ENCODE measurements around the gene MPRIP.
A peak's percentile ranks its signal among the peaks of the same experiment; 100 is the strongest.

Gene MPRIP

GRCh38 chr17:17137731-17138585 is 95.7 kb downstream of the MPRIP start:
- no peak overlapping the region for H3K4me3 ChIP-seq
- no peak for TF ChIP-seq CTCF (IDR thresholded peaks at IDR 0.05)
- no peak for DNase-seq (ENCODE audit: low spot score)
- H3K27ac ChIP-seq = no peak overlapping the region

- Histone ChIP-seq H3K4me3 (no peak overlapping the region), H3K27ac (peak overlapping the region in 1 of 2 donors; percentile 31)
- DNase-seq (ENCODE audit: low spot score) = no peak
- TF ChIP-seq CTCF (IDR thresholded peaks at IDR 0.05) = no peak
Observed at GRCh38 chr17:17139972-17140589, 97.8 kb downstream of the MPRIP start.

- no peak for TF ChIP-seq CTCF (IDR thresholded peaks at IDR 0.05)
- Histone ChIP-seq H3K27ac (peak overlapping the region in 1 of 2 donors; percentile 31), H3K4me3 (no peak overlapping the region)
- no peak for DNase-seq (ENCODE audit: low spot score)
Observed at GRCh38 chr17:17140590-17140980, 98.3 kb downstream of the MPRIP start.

- DNase-seq (ENCODE audit: low spot score) = no peak
- H3K27ac ChIP-seq = peak overlapping the region in 1 of 2 donors; percentile 60
- H3K4me3 ChIP-seq = no peak overlapping the region
- no peak for TF ChIP-seq CTCF (IDR thresholded peaks at IDR 0.05)
Observed at GRCh38 chr17:17141279-17141678, 99.0 kb downstream of the MPRIP start.

GRCh38 chr17:17141860-17142552 is 99.7 kb downstream of the MPRIP start:
- peak overlapping the region in 1 of 2 donors; percentile 60 for H3K27ac ChIP-seq
- no peak for DNase-seq (ENCODE audit: low spot score)
- H3K4me3 ChIP-seq = no peak overlapping the region
- peak; percentile 60 for TF ChIP-seq CTCF (IDR thresholded peaks at IDR 0.05)

GRCh38 chr17:17142556-17142955 is 100.3 kb downstream of the MPRIP start:
- Histone ChIP-seq H3K27ac (peak overlapping the region in 1 of 2 donors; percentile 60), H3K4me3 (no peak overlapping the region)
- no peak for TF ChIP-seq CTCF (IDR thresholded peaks at IDR 0.05)
- no peak for DNase-seq (ENCODE audit: low spot score)
